ENCODE results near the gene SF3B3. TPM values are rescaled to one million over a fixed set of nuclear protein-coding genes. Genes with fewer than 3 reads are reported as not detected.

SF3B3 gene
- total RNA-seq, 4 donors from 2014 or later: 84.2 to 118 (median 95.6) TPM

GRCh38 chr16:70493802-70494201, 29.8 kb upstream of the SF3B3 start:
- TF ChIP-seq CTCF (IDR thresholded peaks at IDR 0.05): no peak
- ATAC-seq (ENCODE audit: low FRiP score): no peak
- no peak for DNase-seq (ENCODE audit: low spot score)

DNA sequence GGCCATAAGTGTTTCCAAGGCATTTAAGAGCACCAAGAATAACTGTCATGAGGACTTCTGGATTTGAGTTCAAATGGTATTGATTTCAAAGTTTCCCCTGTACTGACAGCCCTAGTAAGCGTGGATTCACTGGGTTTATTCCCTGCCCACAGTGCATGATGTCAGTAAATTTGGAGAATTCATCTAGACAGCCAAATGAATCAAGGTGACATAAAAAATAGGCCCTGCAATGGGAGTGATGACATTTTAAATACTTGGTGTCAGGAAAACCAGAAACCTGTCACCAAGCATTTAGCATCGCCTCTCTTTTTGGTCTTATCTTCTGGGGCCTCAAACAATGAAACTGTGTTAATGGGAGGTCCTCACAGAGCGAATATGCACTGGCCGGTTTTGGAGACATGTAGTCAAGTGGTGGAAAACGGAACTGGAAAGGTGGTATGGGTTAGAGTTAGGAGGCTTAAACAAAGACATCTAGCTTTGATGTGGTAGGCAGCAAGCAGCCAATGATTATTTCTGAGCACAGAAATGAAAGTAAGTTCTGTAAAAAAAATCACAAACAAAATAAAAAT, 29.3 kb upstream of the SF3B3 start:
- no peak for ATAC-seq (ENCODE audit: low FRiP score)
- no peak for TF ChIP-seq CTCF (IDR thresholded peaks at IDR 0.05)
- no peak for DNase-seq (ENCODE audit: low spot score)

DNA sequence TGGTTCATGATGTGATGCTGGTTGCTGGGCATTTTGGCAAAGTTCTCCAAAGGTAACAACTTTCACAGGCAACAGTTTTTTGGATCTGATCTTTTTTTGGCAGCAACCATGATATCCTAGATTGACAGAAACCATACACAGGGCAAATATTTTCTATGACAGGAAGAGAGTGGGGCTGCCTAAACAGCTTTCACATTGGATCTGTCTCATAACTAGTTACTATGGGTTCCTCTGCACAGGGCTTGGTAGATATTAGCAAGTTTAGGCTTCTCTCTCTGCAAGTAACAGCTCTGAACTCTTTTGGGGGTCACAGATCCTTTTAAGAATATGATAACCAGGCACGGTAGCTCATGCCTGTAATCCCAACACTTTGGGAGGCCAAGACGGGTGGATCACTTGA, 28.8 kb upstream of the SF3B3 start:
- DNase-seq (ENCODE audit: low spot score) (no peak), ATAC-seq (ENCODE audit: low FRiP score) (no peak)
- no peak for TF ChIP-seq CTCF (IDR thresholded peaks at IDR 0.05)

DNA sequence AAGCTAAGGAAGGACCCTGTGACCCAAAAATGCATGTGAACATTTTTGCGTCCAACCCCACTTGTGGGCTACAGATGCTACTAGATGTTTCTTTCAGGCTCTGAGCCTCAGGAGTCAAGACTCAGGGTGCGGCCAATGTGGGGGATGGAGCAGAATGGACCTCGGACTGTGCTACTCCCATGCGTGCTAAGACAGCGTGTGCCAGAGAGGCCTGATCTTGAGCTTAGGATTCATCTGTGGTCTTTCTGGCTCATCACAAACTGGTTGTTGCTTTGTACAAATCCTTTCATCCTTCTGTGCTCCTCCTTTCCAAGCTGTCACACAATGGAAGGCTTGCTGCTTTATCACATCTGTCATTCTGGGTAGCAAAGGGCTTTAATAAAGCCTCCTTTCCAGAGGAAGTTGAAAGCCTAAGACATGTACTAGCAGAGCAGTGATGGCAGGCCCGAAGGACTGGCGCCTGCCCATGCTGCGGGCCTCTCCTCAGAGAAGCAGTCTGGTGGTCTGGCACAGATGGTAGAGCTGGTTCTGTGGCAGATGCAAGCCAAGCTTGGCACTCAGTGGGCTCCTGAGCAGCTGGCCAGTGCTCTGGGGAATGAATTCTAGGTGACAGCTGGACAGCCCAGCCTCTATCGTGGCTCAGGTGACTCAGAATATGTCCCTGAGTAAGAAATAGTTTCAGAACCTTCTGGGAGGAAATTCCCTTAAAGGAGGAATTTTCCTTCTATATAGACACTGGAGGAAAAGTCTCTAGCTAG, 28.0 kb upstream of the SF3B3 start:
- DNase-seq (ENCODE audit: low spot score) (no peak), ATAC-seq (ENCODE audit: low FRiP score) (no peak)
- no peak for TF ChIP-seq CTCF (IDR thresholded peaks at IDR 0.05)

DNA sequence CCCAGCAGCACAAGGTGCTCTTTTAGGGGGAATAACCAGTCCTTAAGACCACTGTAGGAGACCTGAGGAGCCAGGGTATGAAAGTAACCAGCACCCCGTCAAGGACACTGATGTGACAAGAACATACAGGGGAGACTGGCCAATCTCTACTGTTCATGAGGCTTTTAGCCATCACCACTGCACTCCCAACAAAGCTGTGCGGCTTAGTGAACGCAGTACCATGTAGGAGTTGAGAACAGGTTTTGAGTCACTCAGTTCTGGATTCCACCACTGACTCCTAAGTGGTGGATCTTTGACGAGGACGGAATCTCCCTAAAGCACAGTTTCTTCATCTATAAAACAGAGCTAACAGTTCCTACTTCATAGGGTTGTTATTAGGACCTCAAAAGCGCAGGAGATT, 27.1 kb upstream of the SF3B3 start:
- DNase-seq (ENCODE audit: low spot score) (no peak), ATAC-seq (ENCODE audit: low FRiP score) (no peak)
- no peak for TF ChIP-seq CTCF (IDR thresholded peaks at IDR 0.05)

DNA sequence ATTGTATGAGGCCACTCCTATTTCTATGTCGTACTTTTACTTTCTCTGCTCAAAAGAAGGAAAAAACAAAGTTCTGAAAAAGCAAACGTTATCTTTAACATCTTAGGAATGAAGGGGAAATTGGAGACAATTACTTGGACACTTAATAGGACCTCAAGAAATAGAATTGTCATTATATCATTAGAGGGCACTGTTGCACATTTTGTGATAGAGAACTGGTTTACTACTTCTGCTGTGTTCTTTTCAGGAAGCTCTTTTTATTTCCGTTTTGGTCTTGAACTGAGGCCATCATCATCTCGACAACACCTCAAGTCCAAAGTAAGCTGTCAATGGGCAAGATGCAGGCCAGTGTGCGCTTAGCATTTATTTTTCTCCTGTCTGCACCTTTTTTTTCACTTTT, 14.9 kb upstream of the SF3B3 start:
- no peak for ATAC-seq (ENCODE audit: low FRiP score)
- TF ChIP-seq CTCF (IDR thresholded peaks at IDR 0.05): no peak
- no peak for DNase-seq (ENCODE audit: low spot score)

- DNase-seq (ENCODE audit: low spot score): no peak
- no peak for TF ChIP-seq CTCF (IDR thresholded peaks at IDR 0.05)
- no peak for ATAC-seq (ENCODE audit: low FRiP score)
Measured at GRCh38 chr16:70510216-70510615, 13.4 kb upstream of the SF3B3 start.

All from omental fat pad (tissue), 4 donors.